HG02642 (cell line): ENCODE measurements around the gene FAM193B.

ENCODE experiments used
- ATAC-seq: cut with Tn5 transposase; IDR thresholded peaks from one replicate; pipeline ENCODE4 v1.9.1; 2021; ENCODE audit warnings: mild to moderate bottlenecking; ENCODE audit not compliant: unreplicated experiment, poor library complexity

The FAM193B gene

DNA sequence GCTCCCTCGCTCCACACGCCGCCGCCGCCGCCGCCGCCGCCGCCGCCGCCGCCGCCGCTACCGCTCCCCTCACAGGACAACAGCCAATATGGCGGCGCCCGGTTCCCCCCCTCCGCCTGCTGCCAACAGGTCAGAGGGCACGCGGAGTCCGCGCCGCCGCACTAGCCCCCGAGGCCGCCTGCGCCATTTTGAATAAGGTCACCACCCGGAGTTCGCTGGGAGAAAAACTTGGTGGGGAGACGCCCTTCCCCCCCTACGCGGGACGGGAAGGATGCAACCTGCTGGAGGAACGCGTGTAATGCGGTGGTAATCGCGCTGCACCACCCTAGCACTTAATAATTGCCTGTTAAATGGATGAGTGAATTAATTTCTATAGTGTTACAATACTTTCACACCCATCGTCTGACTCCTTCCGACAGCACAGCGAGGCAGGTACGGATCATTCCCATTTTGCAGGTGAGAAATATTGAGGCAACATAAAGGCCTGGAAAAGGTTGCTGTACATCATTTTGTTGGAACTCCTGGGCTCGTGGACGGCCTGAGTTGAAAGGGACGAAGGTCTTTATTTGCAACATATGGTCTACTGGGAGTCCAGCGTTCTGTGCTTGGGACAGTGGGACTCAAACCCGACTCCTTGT is at the start of gene FAM193B:
Gene FAM193B, minus strand, starts transcription at position 90 of the 638 bp plus-strand sequence. CDS start 105 bp downstream, outside the sequence.
- ATAC-seq = peak; percentile 87

DNA sequence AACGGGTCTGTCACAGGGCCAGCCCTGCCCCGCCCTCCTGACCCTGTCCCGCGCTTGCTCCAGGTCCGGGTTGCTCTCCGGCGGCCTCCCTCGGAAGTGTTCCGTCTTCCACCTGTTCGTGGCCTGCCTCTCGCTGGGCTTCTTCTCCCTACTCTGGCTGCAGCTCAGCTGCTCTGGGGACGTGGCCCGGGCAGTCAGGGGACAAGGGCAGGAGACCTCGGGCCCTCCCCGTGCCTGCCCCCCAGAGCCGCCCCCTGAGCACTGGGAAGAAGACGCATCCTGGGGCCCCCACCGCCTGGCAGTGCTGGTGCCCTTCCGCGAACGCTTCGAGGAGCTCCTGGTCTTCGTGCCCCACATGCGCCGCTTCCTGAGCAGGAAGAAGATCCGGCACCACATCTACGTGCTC is 49.8 kb upstream of the FAM193B start:
- ATAC-seq = no peak

DNA sequence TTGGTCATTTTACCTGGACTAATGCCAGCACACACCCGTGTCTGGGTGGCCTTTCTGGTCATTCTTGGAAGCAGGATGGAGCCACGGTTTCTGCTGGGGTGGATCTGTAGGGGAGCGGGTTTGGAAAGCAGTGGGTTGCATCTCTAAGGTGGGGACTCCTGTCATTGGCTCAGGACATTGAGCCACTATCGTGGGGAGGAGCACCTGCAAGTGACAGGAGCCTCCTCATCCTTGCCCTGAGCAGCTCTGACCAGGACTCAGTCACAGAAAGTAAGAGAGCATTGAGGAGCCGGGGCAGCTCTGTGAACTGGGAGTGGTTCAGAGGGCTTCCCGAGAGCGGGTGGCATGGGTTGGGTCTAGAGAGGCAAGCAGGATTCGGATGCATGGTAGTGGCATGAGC is 49.3 kb upstream of the FAM193B start:
- ATAC-seq = no peak

DNA sequence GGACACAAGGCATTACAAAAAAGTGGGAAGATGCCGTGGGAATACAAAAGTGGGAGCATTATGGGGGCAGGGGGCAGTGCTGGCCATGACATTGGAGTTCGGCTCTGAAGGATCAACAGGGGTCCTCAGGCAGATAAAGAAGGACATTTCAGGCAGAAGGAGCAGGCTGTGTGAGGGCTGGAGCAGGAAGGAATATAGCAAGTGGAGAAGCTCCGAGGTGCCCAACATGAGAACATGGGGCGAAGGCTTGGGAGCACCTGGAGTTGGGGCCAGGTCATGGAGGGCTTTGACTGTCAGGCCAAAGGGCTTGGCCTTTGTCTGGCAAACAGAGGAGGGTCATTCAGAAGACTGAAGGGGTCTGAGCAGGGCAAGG is 48.1 kb upstream of the FAM193B start:
- no peak for ATAC-seq

DNA sequence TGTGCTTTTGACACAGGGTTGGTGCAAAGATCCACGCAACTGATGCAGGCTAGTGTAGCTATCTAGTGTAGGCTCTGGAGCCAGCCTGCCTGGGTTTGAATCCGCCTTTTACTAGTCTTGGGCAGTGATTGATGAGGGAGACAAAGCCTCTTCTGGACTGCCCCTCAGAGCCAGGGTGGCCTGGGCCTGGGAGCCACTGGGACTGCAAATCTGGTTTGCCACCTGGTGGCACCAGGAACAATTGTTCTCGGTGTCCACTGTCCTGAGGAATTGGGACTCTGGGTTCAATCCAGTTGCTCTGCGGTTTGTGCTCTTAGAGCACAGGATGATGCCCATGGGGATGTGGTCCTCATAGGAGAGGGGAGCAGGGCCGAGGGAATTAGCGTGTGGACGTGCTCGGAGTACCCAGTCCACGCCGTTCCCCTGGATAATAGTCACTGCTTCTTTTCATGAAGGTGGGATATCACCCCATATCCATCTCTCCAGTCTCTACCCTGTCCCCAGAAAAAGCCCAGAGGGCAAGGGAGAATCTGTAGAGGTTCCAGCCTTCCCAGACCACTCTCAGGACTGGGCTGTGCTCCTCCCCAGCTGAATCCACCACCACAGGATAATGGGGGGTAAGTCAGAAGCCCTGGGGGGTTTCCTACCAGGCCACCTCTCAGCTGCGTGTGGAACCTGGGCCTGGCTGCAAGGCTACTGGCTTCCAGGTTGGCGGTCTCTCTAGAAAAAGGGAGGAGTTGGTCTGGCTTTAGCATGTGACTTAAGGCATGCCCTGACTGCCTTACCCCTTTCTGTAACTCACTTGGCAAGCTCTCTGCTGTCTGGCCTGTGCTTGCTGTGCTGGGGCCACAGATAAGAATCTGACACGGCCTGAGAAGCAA is 47.5 kb upstream of the FAM193B start:
- ATAC-seq = no peak

DNA sequence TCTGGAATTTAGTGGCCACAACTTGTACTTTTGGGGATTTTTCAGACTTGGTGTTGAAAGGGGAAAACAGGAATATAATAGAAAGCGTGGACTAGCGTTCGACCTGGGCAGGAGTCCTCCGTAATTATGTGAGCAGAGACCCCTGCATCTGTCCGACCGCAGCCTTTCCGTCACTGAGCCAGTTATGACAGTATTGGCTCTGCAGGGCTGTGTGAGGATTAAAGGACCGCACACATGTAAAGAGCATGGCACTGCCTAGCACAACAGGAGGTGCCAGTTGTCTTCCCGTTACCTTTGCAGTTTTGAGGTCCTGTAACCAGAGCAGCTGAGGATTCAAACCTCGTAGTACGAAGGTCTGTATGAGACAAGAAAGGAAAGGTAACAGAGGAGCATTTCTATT is 46.8 kb upstream of the FAM193B start:
- ATAC-seq = no peak

DNA sequence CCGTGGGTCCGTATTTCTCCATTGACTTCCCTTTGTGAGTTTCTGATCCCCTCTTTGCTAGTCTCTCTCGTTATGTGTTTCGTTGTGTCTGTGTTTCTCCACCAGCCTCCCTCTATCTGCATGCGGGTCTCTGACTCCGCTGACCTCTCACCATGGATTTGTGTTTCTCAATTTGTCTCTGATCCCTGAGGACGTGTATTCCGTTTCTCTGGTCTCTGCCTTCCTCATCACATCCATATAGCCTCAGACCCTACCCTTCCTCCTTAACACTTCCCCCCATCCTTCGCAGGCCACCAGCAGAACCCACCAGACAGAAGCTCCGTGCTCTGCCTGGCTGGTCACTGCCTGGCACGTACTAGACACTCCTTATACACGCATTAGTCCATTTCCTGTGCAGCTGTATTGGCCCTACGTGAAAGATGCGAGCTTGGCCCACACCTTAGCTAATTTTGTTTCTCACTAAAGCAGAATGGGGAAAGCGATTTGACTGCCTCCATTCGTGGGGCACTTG is 46.2 kb upstream of the FAM193B start:
- ATAC-seq = peak; percentile 2

DNA sequence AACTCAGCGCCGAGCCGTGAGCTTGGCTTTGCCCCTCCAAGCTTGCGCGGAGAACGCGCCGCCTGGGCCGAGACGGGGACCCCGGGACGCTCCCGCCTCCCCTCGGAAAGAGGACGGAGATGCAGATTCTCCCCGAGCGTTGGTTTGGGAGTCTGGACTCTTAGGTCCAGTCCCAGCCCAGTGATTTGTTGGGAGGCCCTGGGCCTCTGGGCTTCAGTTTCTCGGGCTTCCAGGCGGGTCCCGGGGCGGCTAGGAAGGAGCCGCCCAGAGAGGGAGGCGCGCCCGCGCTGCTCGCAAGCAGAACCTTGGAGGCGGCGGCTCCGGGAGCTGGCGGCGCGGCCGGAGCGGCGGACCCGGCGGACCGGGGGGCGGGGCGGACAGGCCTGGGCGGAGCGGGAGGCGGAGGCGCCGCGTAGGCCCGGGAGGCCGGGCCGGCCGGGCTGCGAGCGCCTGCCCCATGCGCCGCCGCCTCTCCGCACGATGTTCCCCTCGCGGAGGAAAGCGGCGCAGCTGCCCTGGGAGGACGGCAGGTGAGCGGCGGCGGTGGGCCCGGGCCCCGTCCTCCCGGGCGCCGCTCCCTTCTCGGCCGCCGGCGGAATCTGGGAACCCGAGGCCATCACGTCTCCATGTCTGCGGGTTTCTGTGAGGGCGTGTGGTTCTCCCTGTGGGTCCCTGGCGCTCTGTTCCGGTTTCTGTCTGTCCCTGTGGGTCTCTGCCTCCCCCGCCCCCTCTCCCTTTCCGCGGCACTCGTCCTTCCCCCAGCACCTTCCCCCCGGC is 45.6 kb upstream of the FAM193B start, which contains the start of gene B4GALT7:
Gene B4GALT7, plus strand, starts transcription at position 402 of the 777 bp plus-strand sequence. Its CDS starts 79 bp downstream, at position 481.
- ATAC-seq = peak; percentile 89

DNA sequence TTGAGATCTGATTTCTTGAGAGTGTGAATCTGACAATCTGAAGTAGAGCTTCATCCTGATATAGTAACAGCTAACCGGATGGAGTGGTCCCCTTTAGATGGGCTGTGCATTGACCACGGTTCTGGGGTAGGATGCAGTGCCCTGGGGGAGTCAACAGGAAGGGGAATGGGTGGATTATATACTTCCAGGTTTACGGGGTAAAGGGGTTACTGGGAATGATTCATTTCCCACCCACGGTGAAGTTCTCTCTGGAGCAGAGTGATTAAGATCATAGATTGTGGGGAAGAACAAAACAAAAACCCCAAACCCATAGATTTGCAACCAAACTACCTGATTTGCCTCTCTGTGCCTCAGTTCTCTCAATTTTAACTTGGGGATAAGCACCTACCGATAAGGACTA is 44.1 kb upstream of the FAM193B start:
- no peak for ATAC-seq

DNA sequence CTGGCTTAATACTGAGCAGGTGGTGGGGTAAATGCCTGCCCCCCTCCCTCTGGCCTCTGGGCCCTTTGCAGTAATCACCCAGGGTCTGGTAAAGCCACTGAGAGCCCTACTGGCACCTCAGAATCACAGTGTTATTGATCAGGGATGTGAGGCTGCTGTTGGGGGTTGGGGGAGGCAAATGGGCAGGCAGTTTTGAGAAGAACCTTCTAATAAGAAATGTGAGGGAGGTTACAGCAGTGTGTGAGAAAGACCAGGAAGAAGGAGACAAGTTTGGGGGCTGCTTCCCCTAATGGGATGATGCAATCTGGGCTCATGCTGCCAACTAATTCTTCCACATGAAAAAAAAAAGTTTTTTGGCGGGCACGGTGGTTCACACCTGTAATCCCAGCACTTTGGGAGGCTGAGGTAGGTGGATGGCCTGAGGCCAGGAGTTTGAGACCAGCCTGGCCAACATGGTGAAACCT is 42.4 kb upstream of the FAM193B start:
- no peak for ATAC-seq

DNA sequence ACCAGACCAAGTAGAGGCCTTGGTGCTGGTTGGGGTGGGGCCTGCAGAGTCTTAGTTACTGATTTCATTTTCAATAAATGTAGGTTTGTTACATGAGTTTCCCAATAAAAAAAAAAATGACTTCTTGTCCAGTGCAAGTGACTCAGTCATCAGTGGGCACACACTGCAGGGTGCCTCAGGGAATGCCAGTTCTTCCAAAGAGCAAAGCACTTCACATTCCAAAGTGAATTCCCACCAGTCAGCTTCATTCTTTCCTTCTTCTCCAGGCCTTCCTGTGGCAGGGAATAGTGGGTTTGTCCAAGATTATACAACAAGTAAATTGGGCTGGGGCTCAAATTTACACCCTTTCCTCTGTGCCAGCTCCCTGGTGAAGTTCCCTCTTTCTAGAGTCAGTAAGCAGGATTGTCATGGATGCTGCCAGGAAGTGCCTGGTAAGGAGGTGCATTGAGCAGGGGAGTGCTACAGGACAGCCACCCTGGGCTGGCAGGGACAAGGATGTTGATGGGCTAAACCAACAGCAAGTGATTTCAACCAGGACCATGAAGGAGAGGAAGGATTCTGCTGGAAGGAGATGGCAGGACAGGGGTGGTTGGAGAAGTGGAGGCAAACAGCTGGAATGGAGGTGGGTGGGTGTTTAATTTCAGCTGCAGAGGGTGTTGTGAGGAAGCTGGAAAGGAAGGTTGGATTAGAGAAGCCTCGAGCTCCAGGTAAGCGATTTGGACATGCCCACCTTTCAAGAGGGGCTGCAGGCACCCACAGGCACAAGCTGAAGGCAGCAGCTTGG is 41.8 kb upstream of the FAM193B start:
- no peak for ATAC-seq

DNA sequence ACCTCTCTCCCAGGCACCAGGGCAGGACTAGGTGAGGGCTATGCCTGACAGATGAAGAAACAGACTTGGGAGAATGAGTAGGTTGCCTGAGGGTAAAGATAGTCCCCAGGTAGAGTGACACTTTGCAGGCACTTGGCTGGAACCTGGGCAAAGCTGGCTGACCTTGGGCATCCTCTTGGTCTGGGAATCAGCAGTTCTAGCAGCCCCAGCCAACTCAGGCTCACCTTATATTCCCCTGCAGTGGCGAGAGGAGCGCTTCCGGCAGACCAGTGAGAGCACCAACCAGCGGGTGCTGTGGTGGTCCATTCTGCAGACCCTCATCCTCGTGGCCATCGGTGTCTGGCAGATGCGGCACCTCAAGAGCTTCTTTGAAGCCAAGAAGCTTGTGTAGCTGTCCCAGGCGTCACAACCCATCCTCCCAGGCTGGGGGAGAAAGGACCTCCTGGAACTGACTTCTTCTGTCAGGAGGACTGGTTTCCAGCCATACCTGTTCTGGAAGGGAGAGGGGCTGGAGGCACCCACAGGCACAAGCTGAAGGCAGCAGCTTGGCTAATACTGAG is 40.7 kb upstream of the FAM193B start:
- ATAC-seq = no peak

DNA sequence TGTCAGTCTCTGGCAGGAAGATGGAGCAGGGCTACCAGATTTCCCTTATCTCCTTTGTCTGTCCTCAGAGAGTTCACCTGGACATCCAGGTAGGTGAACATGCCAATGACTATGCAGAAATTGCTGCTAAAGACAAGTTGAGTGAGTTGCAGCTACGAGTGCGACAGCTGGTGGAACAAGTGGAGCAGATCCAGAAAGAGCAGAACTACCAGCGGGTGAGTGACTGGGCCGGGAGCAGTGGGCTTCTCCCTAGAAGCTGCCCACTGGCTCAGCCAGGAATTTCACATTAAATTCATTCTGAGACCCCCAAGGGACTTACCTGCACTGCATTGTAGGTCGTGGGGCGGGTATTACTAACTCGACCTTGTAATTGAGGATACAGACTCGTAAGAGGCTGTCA is 39.7 kb upstream of the FAM193B start:
- ATAC-seq = no peak

DNA sequence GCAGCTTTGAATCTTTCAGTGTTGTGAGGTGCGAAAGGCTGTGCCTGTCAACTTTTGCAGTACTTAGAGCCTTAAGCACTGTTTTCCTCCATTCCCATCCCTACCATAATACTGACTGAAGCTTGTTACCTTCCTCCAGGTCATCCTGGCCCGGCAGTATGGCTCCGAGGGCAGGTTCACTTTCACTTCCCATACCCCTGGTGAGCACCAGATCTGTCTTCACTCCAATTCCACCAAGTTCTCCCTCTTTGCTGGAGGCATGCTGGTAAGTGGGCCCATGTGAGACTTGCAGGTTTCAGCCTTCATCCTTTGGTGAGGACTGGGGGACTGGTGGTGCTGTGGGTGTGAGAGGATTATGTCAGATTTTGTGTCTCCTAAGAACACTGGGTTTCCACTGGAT is 39.1 kb upstream of the FAM193B start:
- no peak for ATAC-seq

DNA sequence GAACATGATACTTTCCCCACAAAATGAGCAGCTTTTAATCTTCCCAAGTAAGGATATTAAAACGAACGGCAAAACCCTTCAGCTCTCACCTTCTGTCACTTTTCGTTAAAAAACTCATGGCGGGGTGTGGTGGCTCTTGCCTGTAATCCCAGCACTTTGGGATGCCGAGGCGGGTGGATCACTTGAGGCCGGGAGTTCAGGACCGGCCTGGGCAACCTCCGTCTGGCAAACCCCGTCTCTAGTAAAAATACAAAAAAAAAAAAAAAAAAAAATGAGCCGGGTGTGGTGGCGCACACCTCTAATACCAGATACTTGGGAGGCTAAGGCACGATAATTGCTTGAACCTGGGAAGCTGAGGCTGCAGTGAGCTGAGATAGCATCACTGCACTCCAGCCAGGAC is 38.5 kb upstream of the FAM193B start:
- ATAC-seq = no peak

DNA sequence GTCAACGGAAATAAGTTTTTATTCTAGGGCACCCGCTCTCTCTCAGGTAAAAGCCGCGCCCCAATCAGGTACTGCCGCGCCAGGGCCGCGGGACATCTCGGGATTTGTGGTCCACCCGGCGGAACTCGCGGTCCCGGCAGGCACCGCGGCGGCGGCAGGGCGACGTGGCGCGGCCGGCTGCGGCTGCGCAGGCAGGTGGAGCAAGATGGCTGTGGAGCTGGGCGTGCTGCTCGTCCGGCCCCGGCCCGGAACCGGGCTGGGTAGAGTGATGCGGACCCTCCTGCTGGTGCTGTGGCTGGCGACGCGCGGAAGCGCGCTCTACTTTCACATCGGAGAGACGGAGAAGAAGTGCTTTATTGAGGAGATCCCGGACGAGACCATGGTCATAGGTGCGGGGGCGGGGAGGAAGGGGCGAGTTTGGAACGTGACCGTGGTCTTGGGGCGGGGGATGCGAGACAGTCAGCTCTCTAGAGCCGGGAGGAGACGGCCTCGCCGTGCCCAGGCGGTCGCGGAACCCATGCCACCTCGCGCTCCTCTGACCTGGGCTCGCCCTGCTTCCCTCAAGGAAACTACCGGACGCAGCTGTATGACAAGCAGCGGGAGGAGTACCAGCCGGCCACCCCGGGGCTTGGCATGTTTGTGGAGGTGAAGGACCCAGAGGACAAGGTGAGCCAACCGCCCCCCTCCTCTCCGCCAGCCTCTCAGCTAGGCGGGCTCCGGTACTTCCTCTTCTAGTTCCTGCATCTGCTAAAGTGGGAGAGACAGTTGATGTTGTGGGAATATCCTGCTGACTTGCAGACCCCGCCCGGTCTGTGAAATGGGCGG is 37.9 kb upstream of the FAM193B start, which contains the start of gene TMED9:
Gene TMED9, plus strand, starts transcription at position 194 of the 825 bp plus-strand sequence. Its CDS starts 12 bp downstream, at position 206.
- peak; percentile 95 for ATAC-seq

DNA sequence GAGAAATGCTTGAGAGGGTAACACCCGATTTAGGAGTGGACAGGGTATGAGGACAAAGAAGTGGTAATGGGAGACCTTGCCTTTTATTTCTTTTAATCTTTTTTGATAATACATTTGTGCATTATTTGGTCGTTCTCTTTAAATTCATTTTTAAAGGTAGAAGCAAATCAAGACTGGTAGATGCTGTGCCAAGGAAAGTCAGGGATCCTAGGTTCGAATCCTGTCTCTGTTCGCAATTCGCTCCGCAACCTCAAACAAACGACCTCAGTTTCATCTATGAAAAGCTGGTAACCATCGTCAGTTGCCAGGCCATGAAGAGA is 37.3 kb upstream of the FAM193B start:
- no peak for ATAC-seq

DNA sequence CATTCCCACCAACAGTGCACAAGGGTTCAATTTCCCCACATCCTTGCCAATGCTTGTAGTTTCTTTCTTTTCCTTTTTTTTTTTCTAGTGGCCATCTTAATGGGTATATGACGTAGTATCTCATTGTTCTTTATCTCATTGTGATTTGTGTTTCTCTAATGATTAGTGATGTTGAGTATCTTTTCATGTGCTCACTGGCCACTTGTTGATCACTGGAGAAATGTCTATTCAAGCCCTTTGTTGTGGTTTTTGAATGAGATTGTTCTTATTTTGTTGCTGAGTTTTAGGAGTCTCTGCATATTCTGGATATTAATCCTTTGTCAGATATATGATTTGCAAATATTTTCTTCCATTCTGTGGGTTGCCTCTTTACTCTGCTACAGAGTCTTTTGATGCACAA is 36.0 kb upstream of the FAM193B start:
- no peak for ATAC-seq
